HG02623 (cell line): ENCODE results near the gene B3GNT5.

Experiments used
- ATAC-seq: cut with Tn5 transposase; IDR thresholded peaks from one replicate; pipeline ENCODE4 v1.9.1; 2021; ENCODE audit warnings: moderate library complexity; ENCODE audit not compliant: unreplicated experiment

Gene B3GNT5

DNA sequence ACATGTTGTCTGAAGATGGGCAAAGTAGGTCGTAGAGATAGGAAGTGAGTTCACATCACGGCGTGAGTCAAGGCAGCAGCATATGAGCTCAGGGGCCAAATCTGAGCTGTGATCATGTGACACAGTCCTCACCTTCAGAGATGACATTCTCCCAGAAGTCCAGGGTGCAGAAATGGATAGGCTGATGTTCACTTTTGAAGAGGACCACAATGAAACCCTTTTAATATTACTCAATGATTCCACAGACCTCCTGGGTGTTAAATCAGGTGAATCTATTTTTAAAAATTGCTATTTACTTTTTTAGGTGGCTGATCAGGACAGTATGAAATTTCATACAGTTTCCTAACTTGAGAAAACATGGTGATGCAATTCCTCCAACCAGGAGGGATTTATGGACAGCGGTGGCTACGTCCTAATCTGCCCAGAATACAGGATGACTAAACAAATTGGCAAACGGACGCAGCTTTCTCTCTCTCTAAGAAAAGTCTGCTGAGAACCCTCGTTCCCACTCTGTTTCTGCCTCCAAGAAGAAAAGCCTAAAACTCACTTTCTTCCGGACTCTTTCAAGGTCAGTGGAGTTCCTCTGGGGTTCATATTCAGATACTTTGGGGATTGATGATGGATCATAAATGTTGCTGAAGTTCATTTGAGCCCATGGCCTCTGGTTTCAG lies 34.4 kb downstream of the B3GNT5 start:
- no peak for ATAC-seq

GRCh38 chr3:183288117-183288516 lies 35.1 kb downstream of the B3GNT5 start:
- ATAC-seq: no peak

DNA sequence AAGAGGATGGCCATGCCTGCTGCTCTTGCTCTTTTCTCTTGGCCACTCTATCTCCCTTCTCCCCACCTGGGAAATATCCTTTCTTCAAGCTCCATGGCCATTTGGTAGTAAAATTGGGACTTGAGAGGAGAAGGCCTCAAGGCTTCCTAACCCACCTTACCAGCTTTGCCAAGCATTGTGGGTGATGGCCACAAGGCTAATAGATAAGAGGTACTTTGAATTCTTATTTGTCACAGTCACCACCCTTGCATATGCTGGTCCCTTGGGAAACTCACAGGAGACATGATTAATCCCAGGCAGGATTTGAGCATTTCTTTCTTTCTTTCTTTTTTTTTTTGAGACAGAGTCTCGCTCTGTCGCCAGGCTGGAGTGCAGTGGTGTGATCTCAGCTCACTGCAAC lies 37.2 kb downstream of the B3GNT5 start:
- no peak for ATAC-seq

DNA sequence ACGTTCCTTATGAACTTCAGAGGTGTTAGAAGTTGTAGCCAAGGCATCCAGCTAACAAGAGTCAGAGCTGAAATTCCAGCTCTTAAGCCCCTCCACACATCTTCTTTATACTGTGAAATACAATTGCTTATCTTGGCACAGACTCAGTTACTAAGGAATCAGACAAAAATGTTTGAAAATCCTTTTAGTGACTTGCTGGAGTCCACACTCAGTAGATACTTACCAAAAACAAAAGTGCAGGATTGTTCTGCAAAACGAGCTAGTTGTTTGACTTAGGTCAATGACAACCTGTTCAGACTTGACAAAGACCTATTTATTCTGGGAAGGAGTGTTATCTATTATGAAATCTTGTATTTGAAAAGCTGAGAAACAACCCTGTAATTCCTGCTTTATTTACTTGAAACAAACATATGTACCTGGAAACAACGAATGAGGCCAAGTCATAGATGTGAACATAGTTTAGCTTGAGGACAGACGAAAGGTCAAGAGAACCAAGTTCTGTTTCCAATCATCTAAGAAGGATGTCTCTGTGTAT lies 38.5 kb downstream of the B3GNT5 start:
- ATAC-seq: no peak

DNA sequence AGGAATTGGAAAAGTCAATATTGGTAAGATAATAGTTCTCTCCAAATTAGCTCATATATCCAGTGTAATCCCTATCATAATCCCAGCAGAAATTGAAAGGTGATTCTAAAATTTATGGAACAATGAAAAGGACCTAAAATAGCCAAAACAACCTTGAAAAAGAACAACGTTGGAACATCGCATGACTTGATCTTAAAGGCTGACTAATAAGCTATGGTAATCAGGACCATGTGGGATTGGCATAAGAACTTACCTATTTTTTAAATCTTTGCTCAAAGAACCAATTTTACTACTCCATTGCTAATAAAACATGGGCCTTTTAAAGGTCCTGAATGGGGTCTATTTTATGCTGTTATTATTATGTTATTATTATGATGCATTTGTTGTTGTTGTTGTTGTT lies 40.9 kb downstream of the B3GNT5 start:
- no peak for ATAC-seq

DNA sequence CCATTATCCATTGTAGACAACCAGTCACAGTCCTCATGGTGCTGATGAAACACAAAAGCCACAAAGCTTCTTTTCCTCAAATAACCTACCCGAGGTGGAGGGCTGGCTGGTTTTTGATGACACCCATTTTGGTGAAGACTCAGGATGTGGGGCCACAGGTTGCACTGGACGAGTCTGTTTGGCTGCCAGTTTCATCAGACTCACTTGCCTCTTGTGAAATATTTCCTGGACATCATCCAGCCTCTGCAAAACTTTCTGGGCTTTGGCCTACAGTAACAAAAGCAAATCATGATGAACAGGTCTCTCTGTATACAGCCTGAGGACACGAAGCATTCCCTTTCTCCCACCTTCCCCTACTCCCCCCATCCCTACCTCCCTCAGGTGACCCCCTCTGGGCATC lies 42.2 kb downstream of the B3GNT5 start:
- ATAC-seq: no peak

DNA sequence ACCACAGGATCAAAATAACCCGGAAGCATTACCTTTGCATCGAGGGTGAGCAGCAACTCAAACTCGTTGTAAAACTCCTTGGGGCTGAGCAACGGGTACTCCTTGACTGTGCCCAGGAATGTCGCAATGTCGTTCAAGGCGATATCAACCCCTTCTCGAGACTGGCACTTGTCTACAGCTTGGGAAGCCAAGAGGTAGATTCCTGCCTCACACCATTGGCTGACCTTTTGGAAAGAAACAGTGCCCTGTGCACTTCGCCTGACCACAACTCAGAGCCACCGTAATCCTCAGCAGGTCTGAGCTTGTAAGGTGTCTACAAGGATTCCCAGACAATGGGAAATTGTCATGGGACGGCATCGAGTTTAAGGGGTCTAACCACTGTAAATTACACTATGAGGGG lies 43.9 kb downstream of the B3GNT5 start:
- no peak for ATAC-seq

GRCh38 chr3:183298701-183299153 lies 45.7 kb downstream of the B3GNT5 start:
- ATAC-seq: no peak

GRCh38 chr3:183299976-183300375 lies 46.9 kb downstream of the B3GNT5 start:
- no peak for ATAC-seq

DNA sequence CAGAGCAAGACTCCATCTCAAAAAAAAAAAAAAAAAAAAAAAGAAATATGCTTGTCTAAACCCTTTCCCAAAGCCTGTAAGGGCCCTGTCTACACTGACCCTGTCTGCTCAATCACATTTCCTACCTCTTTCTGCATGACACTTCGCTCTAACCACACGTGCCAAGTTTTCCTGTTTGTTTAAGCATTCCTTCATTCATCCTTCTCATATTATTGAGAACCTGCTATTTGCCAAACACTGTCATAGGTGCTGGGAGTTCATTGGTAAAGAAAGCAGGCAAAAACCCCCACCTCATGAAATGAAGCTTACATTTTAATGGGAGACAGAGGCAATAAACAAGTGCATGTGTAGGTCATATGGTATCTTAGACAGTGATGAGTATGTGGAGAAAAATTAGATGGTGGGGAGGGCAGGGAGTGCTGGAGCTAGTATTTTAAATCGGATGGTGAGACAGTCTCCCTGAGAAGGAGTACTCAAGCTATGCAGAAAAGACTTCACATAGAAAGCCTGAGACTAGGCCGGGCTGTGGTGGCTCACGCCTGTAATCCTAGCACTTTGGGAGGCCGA lies 48.0 kb downstream of the B3GNT5 start:
- ATAC-seq: no peak

DNA sequence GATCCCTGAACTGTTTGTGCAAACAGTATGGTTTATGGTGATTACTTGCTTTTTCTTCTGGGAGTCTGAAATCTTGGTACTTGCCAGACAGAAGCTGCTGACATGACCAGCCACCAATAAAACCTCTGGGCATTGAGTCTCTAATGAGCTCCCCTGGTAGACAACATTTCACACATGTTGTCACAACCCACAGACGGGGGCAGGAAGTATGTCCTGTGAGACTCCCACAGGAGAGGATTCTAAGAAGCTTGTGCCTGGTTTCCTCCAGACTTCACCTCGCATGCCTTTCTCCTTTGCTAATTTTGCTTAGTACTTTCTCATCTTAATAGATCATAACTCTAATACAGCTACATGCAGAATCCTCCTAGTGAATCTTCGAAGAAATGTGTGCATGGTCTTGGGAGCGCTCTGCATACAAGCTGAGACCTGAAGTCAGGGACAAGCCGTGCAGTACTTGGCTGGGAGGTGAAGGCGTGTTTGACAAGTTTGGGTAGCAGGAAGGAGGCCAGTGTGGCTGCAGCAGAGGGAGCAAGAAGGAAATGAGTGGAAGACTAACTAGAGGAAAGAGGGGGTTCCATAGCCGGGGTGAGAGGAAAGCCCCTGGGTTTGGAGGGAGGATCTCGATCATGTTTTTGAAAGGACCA lies 49.0 kb downstream of the B3GNT5 start:
- ATAC-seq: no peak

DNA sequence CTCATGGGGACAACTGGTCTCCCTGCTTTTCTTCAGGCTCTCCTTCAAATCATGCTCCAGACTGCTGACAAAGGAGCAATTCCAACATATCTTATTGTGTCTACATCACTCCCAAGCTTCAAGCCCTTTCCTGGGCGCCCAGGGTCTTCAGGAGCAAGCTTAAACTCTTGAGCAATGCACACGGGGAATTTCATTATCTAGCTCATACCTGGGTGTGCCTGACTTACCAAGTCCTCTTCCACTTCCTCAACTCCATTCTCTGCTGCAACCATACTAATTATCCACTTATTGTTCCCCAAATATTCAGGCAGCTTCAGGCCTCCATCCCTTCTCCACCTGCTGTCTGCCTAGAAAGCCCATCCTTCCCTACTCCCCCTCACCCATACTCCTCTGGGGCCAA lies 50.6 kb downstream of the B3GNT5 start:
- ATAC-seq: no peak

DNA sequence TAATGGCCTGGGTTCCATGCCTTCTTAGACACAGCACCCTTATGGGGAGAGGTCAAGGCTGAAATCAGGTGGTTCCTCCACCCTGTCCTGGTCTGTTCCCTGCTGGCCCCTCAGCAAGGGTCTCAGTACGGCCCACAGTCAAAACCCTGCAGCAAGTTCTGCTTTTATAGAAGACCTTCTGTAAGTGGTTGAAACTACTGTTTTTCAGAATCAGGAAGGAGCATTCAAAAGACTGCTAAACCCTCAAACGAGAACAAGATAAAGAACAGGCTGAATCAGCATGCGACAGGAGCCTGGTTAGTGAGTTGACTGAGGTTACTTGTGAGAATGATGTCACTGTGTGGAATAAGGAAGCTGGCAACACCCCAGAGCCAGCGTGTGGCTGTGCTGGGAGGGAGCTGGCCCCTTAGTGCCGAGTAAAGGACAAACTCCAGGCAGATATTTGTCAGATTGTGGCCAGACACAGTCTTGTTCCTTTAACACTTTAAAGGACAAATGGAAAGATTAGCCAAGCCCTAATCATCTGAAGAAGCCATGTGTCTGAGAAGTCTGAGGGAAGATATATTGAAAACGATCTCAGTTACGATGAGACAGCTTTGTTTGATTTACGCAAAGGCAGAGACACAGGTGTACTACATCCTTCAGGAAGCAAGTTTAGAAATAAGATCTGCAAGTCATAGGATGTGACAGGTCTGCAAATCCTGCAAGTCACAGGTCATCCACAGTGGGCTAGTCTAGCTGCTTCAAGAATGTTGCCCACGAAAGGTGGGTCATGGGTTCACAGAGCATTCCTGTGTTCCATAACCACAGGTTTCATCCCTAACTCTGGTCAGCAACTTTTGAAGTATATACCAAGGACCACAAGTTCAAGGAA lies 54.0 kb downstream of the B3GNT5 start:
- peak; percentile 77 for ATAC-seq

DNA sequence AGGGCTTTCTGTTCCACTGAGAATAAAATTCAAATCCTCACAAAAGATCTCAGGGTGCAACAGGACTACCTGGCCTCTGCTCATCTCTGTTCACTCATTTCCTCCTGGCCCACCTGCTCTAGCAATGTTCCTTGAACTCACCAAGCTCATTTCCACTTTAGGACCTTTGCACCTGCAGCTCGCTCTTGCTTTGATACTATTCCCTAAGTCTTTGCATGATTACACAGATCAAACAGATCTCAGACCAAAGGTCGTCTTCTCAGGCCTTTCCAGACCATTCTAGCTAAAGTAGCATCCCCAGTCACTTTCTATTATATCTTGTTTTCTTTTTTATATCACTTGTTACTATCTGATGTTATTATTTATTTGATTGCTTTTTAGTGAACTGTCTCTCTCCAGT lies 54.7 kb downstream of the B3GNT5 start:
- no peak for ATAC-seq

DNA sequence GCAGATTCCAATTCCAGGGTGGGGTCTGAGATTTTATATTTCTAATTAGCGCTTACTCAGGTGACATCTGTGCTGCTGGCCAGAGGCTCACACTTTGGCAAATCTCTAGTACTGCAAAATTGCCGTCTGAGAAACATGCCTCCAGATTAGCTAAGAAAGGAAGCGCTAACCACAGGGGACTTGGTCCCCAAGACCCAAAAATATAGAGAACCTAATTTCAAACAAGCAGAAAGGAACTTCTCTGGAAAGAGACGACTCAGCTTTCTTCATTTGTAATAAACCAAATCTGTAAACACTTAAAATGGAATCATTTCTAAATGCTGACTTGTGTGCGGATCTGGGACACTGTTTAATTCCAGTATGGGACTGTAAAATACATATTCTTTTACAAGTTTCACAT lies 55.7 kb downstream of the B3GNT5 start:
- ATAC-seq: no peak

- no peak for ATAC-seq
Observed at GRCh38 chr3:183309276-183309675, 56.2 kb downstream of the B3GNT5 start.

- ATAC-seq: no peak
Observed at GRCh38 chr3:183310936-183311335, 57.9 kb downstream of the B3GNT5 start.

DNA sequence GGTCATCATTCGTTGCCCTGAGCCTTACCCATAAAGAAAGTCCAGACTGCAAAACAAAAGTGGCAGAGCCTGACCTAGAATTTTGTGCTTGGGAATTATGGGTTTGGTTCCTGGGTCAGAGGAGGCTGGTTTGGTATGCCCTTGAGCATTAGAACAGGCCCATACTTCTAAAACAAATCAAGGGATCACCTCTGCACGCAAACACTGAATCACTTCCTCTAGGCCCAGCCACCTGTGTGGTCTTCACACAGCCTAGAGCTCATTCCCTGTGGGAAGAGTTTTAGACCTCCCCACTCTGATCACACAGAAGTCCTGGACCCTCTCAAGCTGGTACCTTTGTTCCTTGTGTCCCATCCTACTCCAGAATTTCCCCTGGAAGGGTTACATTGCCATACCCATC lies 59.4 kb downstream of the B3GNT5 start:
- no peak for ATAC-seq

DNA sequence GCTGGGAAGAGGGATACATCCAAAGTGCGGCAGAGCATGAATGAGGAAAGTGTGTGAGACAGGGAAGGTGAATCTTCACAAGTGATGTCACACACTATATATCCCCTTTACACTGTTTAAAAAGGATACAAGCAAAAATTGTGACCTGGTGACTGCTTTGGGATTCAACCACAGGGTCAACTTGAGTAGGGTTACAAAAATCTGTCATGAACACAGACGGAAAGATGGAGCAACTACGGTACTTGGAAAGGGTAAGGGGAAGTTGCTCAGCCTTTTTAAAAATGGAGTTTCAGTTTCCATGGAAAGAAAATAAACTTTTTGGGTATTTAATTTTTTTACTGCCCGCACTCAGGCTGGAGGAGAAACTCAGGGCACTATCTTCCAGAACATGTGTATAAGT lies 60.3 kb downstream of the B3GNT5 start:
- no peak for ATAC-seq

- no peak for ATAC-seq
Observed at GRCh38 chr3:183313764-183314163, 60.7 kb downstream of the B3GNT5 start.

GRCh38 chr3:183315739-183316138 lies 62.7 kb downstream of the B3GNT5 start:
- no peak for ATAC-seq
